AG04450 (cell line): ENCODE measurements around the gene SNAPC4. TPM values are rescaled to one million over a fixed set of nuclear protein-coding genes. Genes with fewer than 3 reads are reported as not detected.

Experiments
- CTCF ChIA-PET: fragments of 300-600, 350-600 bp; formaldehyde crosslinking; extraction: SDS; loops from one replicate; lab custom pipeline; 2022; ENCODE audit warnings: antibody characterized with exemption, inconsistent platforms; lab: Charles Lee
- POLR2A ChIA-PET: fragments of 350-600 bp; formaldehyde crosslinking; extraction: SDS; loops from one replicate; lab custom pipeline; 2021; ENCODE audit warnings: antibody characterized with exemption, inconsistent platforms; lab: Yijun Ruan, JAX
- DNase-seq: peaks from one replicate; pipeline ENCODE4 v3.0.0-alpha.2; 2011; ENCODE audit warnings: low read depth, low spot score
- H3K27ac ChIP-seq: one replicate; pipeline ENCODE4 v1.5.1; 2012; ENCODE audit warnings: low read depth, low read length, control low read depth
- H3K27me3 ChIP-seq: one replicate; pipeline ENCODE4 v1.6.0; 2012; ENCODE audit warnings: low read length; ENCODE audit not compliant: control insufficient read depth, insufficient read depth
- H3K4me3 ChIP-seq: 2 replicates; pipeline ENCODE4 v1.5.1; 2011; ENCODE audit warnings: mild to moderate bottlenecking, low read depth, low read length, control low read depth
- H3K9me3 ChIP-seq: 2 replicates; pipeline ENCODE4 v1.5.1; 2012; ENCODE audit warnings: low read length; ENCODE audit not compliant: control insufficient read depth, insufficient read depth
- polyA plus RNA-seq: library from polyadenylated mRNA; depleted of rRNA; stranded (reverse); fragments of >200 nt; gene quantifications from 2 replicates; pipeline ENCODE4 v1.2.3, GENCODE V29; 2011
- TF ChIP-seq, protein P1 (sequence below): IDR thresholded peaks from 2 replicates; pipeline ENCODE4 v1.5.1; 2011; ENCODE audit warnings: low read depth, low read length, control low read depth, inconsistent platforms

SNAPC4 gene
- polyA plus RNA-seq, 1 experiment = 2.2 TPM

DNA sequence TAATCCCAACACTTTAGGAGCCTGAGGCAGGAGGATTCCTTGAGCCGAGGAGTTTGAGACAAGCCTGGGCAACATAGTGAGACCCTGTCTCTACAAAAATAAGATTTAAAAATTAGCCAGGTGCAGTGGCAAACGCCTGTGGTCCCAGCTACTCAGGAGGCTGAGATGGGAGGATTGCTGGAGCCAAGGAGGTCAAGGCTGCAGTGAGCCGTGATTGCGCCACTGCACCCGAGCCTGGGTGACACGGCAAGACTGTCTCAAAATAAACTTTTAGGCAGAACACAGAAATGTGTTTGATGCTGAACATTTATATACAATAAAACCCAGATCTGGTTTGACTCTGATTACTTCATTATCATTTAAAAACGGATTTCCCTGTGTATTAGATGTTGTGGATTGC, 5.5 kb upstream of the SNAPC4 start:
- ChIA-PET CTCF (interaction anchor here (0.6 kb wide), 1 partner anchor 93 kb away, joined by 3 read pairs; no protein-coding TSS in a partner anchor), POLR2A (no interaction called here)
- TF ChIP-seq, protein P1, sequence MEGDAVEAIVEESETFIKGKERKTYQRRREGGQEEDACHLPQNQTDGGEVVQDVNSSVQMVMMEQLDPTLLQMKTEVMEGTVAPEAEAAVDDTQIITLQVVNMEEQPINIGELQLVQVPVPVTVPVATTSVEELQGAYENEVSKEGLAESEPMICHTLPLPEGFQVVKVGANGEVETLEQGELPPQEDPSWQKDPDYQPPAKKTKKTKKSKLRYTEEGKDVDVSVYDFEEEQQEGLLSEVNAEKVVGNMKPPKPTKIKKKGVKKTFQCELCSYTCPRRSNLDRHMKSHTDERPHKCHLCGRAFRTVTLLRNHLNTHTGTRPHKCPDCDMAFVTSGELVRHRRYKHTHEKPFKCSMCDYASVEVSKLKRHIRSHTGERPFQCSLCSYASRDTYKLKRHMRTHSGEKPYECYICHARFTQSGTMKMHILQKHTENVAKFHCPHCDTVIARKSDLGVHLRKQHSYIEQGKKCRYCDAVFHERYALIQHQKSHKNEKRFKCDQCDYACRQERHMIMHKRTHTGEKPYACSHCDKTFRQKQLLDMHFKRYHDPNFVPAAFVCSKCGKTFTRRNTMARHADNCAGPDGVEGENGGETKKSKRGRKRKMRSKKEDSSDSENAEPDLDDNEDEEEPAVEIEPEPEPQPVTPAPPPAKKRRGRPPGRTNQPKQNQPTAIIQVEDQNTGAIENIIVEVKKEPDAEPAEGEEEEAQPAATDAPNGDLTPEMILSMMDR = no peak
- Histone ChIP-seq H3K4me3 (no peak overlapping the region), H3K27ac (no peak overlapping the region), H3K27me3 (no peaks in the 10 kb centered on the region), H3K9me3 (no peaks in the 10 kb centered on the region; the same call in 1 of the 2 replicates)
- no peak for DNase-seq

DNA sequence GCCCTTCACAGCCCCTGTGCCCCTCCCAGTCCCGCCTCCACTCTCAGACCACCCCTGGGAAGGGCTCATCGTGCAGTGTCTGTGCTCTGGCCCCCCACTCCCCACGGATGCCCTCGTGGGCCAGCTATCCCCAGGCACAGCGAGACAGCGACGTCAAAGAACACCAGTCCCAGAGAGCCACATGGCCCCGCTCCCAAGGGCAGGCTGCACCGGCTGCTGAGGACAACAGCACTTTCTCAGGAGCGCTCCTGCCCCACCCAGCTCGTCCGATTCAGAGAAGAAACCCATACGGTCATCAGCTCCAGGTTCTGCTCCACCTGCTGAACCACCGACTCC, 4.8 kb upstream of the SNAPC4 start:
- H3K9me3 ChIP-seq = no peaks in the 10 kb centered on the region
- TF ChIP-seq, protein P1 = no peak
- DNase-seq = no peak
- ChIA-PET CTCF (no interaction called here), POLR2A (no interaction called here)
- H3K4me3 ChIP-seq = no peak overlapping the region
- no peaks in the 10 kb centered on the region for H3K27me3 ChIP-seq
- H3K27ac ChIP-seq = no peak overlapping the region

- Histone ChIP-seq H3K4me3 (no peak overlapping the region), H3K27me3 (no peaks in the 10 kb centered on the region), H3K27ac (no peak overlapping the region), H3K9me3 (no peaks in the 10 kb centered on the region; the same call in 1 of the 2 replicates)
- ChIA-PET CTCF (interaction anchor here (1.3 kb wide), 1 partner anchor 92 kb away, joined by 4 read pairs; no protein-coding TSS in a partner anchor), POLR2A (no interaction called here)
- TF ChIP-seq, protein P1 = no peak
- no peak for DNase-seq
Measured at GRCh38 chr9:136403915-136404800, 4.2 kb upstream of the SNAPC4 start.

- Histone ChIP-seq H3K4me3 (no peak overlapping the region), H3K27me3 (no peaks in the 10 kb centered on the region), H3K27ac (no peak overlapping the region), H3K9me3 (no peaks in the 10 kb centered on the region; the same call in 1 of the 2 replicates)
- ChIA-PET CTCF (interaction anchor here (1.3 kb wide), 1 partner anchor 91 kb away, joined by 4 read pairs; no protein-coding TSS in a partner anchor), POLR2A (no interaction called here)
- DNase-seq = no peak
- TF ChIP-seq, protein P1 = no peak
Measured at GRCh38 chr9:136403538-136403914, 3.6 kb upstream of the SNAPC4 start.

GRCh38 chr9:136402067-136402466, 2.1 kb upstream of the SNAPC4 start:
- CTCF ChIA-PET = interaction anchor here (1.6 to 3.0 kb wide), 2 partner anchors 8 to 90 kb away, joined by 6 to 36 read pairs; no protein-coding TSS in a partner anchor
- POLR2A ChIA-PET = interaction anchor here (0.8 kb wide), 1 partner anchor 8 kb away, joined by 4 read pairs; no protein-coding TSS in a partner anchor
- no peaks in the 10 kb centered on the region for H3K27me3 ChIP-seq
- no peak for DNase-seq
- no peak overlapping the region for H3K4me3 ChIP-seq
- H3K27ac ChIP-seq = no peak overlapping the region
- TF ChIP-seq, protein P1 = no peak
- H3K9me3 ChIP-seq = no peaks in the 10 kb centered on the region; the same call in 1 of the 2 replicates
